GM18526 (cell line): ENCODE measurements around the gene KIF1B.

Experiments used
- POLR2A ChIP-seq: IDR thresholded peaks from 3 replicates; pipeline ENCODE4 v1.6.1; 2011; ENCODE audit not compliant: insufficient read length; ENCODE audit errors: extremely low read depth

Gene KIF1B

GRCh38 chr1:10399444-10399941 lies 189.1 kb downstream of the KIF1B start:
- TF ChIP-seq POLR2A = no peak

- no peak for TF ChIP-seq POLR2A
Measured at GRCh38 chr1:10400013-10400412, 189.6 kb downstream of the KIF1B start.

DNA sequence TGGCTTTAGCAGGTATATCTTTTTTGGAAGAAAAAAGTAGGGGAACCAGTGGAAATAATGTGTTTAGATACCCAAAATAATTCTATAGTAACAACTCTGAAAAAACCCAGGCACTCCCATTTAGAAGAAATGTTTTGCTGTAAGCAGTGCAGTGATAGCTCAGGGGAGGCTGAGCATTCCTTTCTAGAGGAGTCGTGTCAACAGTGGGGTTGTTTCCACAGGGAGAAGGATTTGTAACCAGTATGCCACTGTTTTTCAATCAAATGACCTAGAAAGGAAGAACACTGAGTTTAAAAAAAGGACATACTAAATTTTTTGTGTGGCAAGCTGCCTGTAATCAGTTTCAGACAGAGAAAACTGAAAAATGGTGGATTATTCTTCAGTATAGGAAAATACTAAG lies 190.9 kb downstream of the KIF1B start:
- TF ChIP-seq POLR2A = no peak

DNA sequence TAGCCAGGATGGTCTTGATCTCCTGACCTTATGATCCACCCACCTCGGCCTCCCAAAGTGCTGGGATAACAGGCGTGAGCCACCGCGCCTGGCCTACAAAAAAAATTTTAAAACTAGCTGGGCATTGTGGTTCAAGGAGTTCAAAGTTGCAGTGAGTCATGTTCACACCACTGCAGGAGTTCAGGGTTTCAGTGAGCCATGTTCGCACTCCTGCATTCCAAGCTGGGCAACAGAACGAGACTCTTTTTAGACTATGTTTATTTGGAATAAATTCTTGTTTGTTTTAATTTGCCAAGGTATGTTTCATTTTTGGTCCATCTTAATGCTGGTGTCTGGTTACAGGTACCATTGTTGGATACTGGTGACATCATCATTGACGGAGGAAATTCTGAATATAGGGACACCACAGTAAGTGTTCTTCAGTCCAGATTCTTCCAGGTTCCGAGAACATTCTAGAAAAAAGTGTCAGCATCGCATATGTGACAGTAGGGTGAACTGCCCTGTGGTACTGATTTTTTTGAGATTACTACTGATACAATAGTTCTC lies 192.4 kb downstream of the KIF1B start:
- no peak for TF ChIP-seq POLR2A

- TF ChIP-seq POLR2A = no peak
Measured at GRCh38 chr1:10407201-10407600, 196.8 kb downstream of the KIF1B start.

- TF ChIP-seq POLR2A = no peak
Measured at GRCh38 chr1:10415211-10415930, 205.0 kb downstream of the KIF1B start.

- TF ChIP-seq POLR2A = no peak
Measured at GRCh38 chr1:10419351-10419750, 209.0 kb downstream of the KIF1B start.

GRCh38 chr1:10421637-10422036 lies 211.3 kb downstream of the KIF1B start:
- TF ChIP-seq POLR2A = no peak

DNA sequence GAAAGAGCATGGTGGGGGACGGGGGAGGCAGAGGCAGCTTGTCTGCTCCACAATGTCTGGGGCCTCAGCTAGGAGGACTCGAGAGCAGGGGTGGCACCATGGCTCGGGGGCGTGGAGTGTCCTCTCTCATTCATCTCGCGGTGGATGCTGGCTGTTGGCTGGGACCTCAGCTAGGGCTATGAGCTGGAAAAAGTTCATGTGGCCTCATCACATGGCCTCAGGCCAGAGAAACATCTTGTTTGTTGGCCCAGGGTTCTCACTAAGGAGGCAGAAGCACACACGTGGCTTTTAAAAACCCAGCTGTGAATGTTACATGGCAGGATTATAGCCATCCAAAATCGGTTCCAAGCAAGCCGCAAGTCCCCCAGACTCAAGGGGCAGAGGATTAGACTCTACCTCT lies 213.7 kb downstream of the KIF1B start:
- TF ChIP-seq POLR2A = no peak

DNA sequence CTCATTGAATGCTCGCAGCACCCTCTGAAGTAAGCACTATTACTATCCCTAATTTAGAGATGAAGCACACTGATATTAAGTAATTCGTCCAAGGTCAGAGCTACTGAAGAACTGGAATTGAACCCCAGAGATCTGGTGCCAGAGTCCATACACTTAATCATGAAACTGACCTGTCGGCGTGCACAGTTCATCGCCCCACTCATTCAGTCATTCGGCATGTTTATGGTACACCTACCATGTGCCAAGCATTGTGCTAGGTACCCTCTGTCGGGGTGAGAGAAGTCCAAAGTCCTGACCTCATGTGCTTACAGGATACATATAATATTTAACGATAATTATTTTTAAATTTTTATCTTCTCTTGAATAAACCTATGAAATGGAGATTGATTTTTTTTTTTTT lies 214.3 kb downstream of the KIF1B start:
- TF ChIP-seq POLR2A = no peak

DNA sequence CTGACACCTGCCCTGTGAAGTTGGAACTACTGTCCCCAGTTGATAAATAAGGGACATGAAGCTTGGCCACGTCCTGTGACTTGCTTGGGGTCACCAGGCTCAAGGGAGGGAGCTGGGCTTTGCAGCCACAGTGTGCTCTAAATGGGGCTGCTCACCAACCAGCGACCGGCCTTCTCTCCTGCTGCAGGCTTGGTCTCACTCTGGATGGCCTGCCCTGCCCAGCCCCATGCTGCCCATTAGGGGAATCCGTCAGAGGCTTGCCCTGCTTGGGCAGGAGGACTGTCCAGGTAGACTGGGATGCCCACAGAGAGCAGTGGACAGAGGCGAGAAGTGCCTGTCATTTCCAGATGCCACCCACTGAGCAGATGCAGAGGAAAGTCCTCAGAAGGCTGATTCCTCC lies 218.6 kb downstream of the KIF1B start:
- no peak for TF ChIP-seq POLR2A

DNA sequence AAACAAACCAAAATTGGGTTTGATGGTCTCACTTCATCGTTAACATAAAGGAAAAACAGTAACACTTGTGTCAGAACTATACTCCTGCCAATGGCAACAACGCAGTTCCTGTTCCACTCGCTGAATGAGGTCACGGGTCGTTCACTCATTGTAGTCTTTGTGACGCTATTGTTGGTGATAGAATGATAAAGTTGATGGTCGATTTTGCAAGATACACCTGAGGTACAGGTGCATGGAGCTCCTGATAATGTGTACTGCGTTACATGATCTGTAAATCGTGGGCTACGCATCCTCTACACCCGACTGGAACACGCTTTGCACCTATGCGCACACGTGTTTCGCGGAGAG lies 219.5 kb downstream of the KIF1B start:
- no peak for TF ChIP-seq POLR2A

DNA sequence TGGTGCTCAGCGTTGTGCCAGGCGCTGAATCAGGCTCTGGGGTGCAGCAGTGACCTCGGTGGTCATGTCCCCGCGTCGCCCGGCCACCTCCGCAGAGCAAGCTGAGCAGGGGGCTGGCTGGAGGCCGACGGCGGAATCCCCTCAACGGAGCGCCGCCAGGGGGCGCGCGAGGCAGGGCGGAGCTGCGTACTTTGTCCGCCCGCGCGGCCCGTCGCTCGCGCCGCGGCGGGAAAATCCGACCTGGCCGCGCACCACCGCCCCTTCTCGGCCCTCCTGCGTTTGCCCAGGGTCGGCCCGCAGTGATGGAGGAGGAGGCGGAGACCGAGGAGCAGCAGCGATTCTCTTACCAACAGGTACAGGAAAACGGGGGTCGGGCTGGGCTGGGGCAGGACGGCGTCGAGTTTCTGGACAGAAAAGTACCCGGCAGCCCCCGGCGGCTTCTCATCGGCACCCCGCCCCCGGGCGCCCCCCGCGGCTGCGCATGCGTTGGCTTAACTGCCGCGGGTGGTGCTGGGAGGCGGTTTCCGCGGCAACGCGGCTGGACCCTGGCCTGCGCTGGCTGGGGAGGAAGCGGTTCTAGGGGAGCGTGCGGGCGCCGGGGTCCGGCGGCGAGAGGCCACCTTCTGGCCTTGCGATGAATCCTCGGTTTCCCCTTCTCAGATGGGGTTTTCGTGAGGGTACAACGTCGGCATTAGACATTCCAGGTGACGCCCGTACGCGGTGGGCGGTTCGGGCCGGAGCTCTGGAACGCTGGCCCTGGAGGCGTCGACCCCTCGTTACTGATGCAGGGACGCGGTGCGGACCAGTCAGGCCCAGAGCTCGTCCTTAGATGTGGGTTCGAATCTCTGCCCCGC lies 220.1 kb downstream of the KIF1B start, which contains the start of gene CENPS:
TSS of gene CENPS (plus strand) at position 218 of the 854 bp plus-strand sequence. CDS start at position 303, 85 bp downstream.
- peak; percentile 64 for TF ChIP-seq POLR2A
